GM06990 (cell line): ENCODE data around the gene SLC29A3.
"Not testable (repeated sequence)": the region's sequence is repeated elsewhere in the genome, so short reads cannot be mapped to it uniquely, and the experiment has no call there.

ENCODE experiments used
- DNase-seq: peaks from one replicate; pipeline ENCODE4 v3.0.0-alpha.2; 2011; ENCODE audit not compliant: insufficient read length; ENCODE audit errors: extremely low read depth
- H3K27me3 ChIP-seq: replicated peaks from 2 replicates; pipeline ENCODE4 v1.6.0; 2011; ENCODE audit warnings: low read length; ENCODE audit not compliant: control insufficient read depth, insufficient read depth
- H3K36me3 ChIP-seq: 2 replicates; pipeline ENCODE4 v1.5.1; 2011; ENCODE audit warnings: low read length; ENCODE audit not compliant: control insufficient read depth, insufficient read depth
- H3K4me3 ChIP-seq: replicated peaks from 2 replicates; pipeline ENCODE4 v1.5.1; 2011; ENCODE audit warnings: low read depth, mild to moderate bottlenecking, control low read depth, low read length
- CTCF ChIP-seq: IDR thresholded peaks from 2 replicates; pipeline ENCODE4 v1.5.1; 2011; ENCODE audit warnings: low read length, control low read depth, mild to moderate bottlenecking, inconsistent platforms; ENCODE audit not compliant: insufficient read depth, poor library complexity, severe bottlenecking

Gene SLC29A3

GRCh38 chr10:71296086-71296485, 23.0 kb upstream of the SLC29A3 start:
- TF ChIP-seq CTCF, result no peak
- DNase-seq, result no peak
- Histone ChIP-seq H3K27me3 (peaks cover 2% of the 10 kb centered on the region), H3K36me3 (no peaks in the 10 kb centered on the region), H3K4me3 (no peak overlapping the region)

- H3K4me3 ChIP-seq, DNase-seq, H3K27me3 ChIP-seq, H3K36me3 ChIP-seq: not testable (repeated sequence)
These were observed 22.2 kb upstream of the SLC29A3 start for GRCh38 chr10:71296811-71297210.

GRCh38 chr10:71297343-71297742, 21.7 kb upstream of the SLC29A3 start:
- no peak overlapping the region for H3K4me3 ChIP-seq
- H3K27me3 ChIP-seq, result peaks cover 2% of the 10 kb centered on the region
- no peak for DNase-seq
- TF ChIP-seq CTCF, result no peak
- H3K36me3 ChIP-seq, result no peaks in the 10 kb centered on the region

- no peak for DNase-seq
- no peak for TF ChIP-seq CTCF
- Histone ChIP-seq H3K36me3 (no peaks in the 10 kb centered on the region), H3K27me3 (peaks cover 2% of the 10 kb centered on the region), H3K4me3 (no peak overlapping the region)
These were observed 19.8 kb upstream of the SLC29A3 start for GRCh38 chr10:71299071-71299785.

- no peak for TF ChIP-seq CTCF
- H3K4me3 ChIP-seq, result no peak overlapping the region
- H3K36me3 ChIP-seq, result no peaks in the 10 kb centered on the region
- H3K27me3 ChIP-seq, result peaks cover 2% of the 10 kb centered on the region
- no peak for DNase-seq
These were observed 18.3 kb upstream of the SLC29A3 start for GRCh38 chr10:71300555-71301370.

- no peak for TF ChIP-seq CTCF
- DNase-seq, result no peak
- Histone ChIP-seq H3K36me3 (no peaks in the 10 kb centered on the region), H3K4me3 (no peak overlapping the region), H3K27me3 (no peaks in the 10 kb centered on the region; the same call in none of the 2 replicates)
These were observed 17.6 kb upstream of the SLC29A3 start for GRCh38 chr10:71301371-71301916.
